ENCODE results near the gene TIMM23. TPM values are rescaled to one million over a fixed set of nuclear protein-coding genes. Genes with fewer than 3 reads are reported as not detected.

TIMM23 gene
- total RNA-seq, 1 donor from 2014 or later, result 65.0 TPM

- H3K27ac Mint-ChIP-seq, result no peak overlapping the region
These were observed 42.6 kb downstream of the TIMM23 start for GRCh38 chr10:46014683-46015405.

GRCh38 chr10:46016190-46016589, 43.9 kb downstream of the TIMM23 start:
- Mint-ChIP-seq H3K9me3 (no peaks in the 10 kb centered on the region), H3K27ac (no peak overlapping the region), H3K36me3 (peaks cover 18% of the 10 kb centered on the region), H3K27me3 (no peaks in the 10 kb centered on the region), H3K4me3 (no peak overlapping the region), H3K4me1 (ENCODE audit: unreplicated experiment) (peaks cover 23% of the 10 kb centered on the region)
- no peak for TF ChIP-seq CTCF (conservative IDR thresholded peaks at IDR 0.05)
- no peak for DNase-seq (ENCODE audit: extremely low spot score, unreplicated experiment)

More at GRCh38 chr10:46014683-46015405, 42.6 kb downstream of the TIMM23 start:
- peaks cover 26% of the 10 kb centered on the region for H3K36me3 Mint-ChIP-seq
- no peak overlapping the region for H3K4me3 Mint-ChIP-seq
- DNase-seq (ENCODE audit: extremely low spot score, unreplicated experiment), result no peak
- TF ChIP-seq CTCF (conservative IDR thresholded peaks at IDR 0.05), result no peak
- H3K9me3 Mint-ChIP-seq, result no peaks in the 10 kb centered on the region
- H3K4me1 Mint-ChIP-seq (ENCODE audit: unreplicated experiment), result peaks cover 15% of the 10 kb centered on the region
- H3K27me3 Mint-ChIP-seq, result no peaks in the 10 kb centered on the region

- peaks cover 23% of the 10 kb centered on the region for H3K4me1 Mint-ChIP-seq (ENCODE audit: unreplicated experiment)
- no peak for DNase-seq (ENCODE audit: extremely low spot score, unreplicated experiment)
- no peak overlapping the region for H3K4me3 Mint-ChIP-seq
- peaks cover 18% of the 10 kb centered on the region for H3K36me3 Mint-ChIP-seq
- H3K27me3 Mint-ChIP-seq, result no peaks in the 10 kb centered on the region
- H3K27ac Mint-ChIP-seq, result no peak overlapping the region
- H3K9me3 Mint-ChIP-seq, result no peaks in the 10 kb centered on the region
- no peak for TF ChIP-seq CTCF (conservative IDR thresholded peaks at IDR 0.05)
These were observed 44.5 kb downstream of the TIMM23 start for GRCh38 chr10:46016811-46017210.

GRCh38 chr10:46017733-46018132, 45.4 kb downstream of the TIMM23 start:
- H3K4me1 Mint-ChIP-seq (ENCODE audit: unreplicated experiment), result peaks cover 27% of the 10 kb centered on the region
- DNase-seq (ENCODE audit: extremely low spot score, unreplicated experiment), result no peak
- peaks cover 16% of the 10 kb centered on the region for H3K36me3 Mint-ChIP-seq
- TF ChIP-seq CTCF (conservative IDR thresholded peaks at IDR 0.05), result no peak
- H3K27me3 Mint-ChIP-seq, result no peaks in the 10 kb centered on the region
- no peak overlapping the region for H3K4me3 Mint-ChIP-seq
- no peaks in the 10 kb centered on the region for H3K9me3 Mint-ChIP-seq
- H3K27ac Mint-ChIP-seq, result no peak overlapping the region

GRCh38 chr10:46018453-46019176, 46.3 kb downstream of the TIMM23 start:
- Mint-ChIP-seq H3K4me3 (no peak overlapping the region), H3K27me3 (no peaks in the 10 kb centered on the region), H3K27ac (peak overlapping the region; percentile 32), H3K4me1 (ENCODE audit: unreplicated experiment) (peaks cover 30% of the 10 kb centered on the region), H3K36me3 (peaks cover 14% of the 10 kb centered on the region), H3K9me3 (no peaks in the 10 kb centered on the region)
- DNase-seq (ENCODE audit: extremely low spot score, unreplicated experiment), result no peak
- no peak for TF ChIP-seq CTCF (conservative IDR thresholded peaks at IDR 0.05)
